Osteoblast (primary cell): ENCODE results near the gene FBXW8. TPM values are rescaled to one million over a fixed set of nuclear protein-coding genes. Genes with fewer than 3 reads are reported as not detected.

Source experiments
- DNase-seq: peaks from one replicate; pipeline ENCODE4 v3.0.0; 2011; ENCODE audit warnings: low spot score, mixed read lengths; ENCODE audit not compliant: insufficient read length; ENCODE audit errors: missing footprints
- H2AFZ ChIP-seq: 2 replicates; pipeline ENCODE4 v1.6.0; 2011; ENCODE audit warnings: mild to moderate bottlenecking, low read length
- H3K27ac ChIP-seq: 2 replicates; pipeline ENCODE4 v1.5.1; 2011; ENCODE audit warnings: mild to moderate bottlenecking, low read depth, low read length, moderate library complexity
- H3K27me3 ChIP-seq: 2 replicates; pipeline ENCODE4 v1.6.0; 2012; ENCODE audit warnings: mild to moderate bottlenecking, control low read depth, inconsistent platforms, low read length, moderate library complexity; ENCODE audit not compliant: insufficient read depth
- H3K36me3 ChIP-seq: 2 replicates; pipeline ENCODE4 v1.5.1; 2011; ENCODE audit warnings: mild to moderate bottlenecking, low read length, control low read depth, moderate library complexity; ENCODE audit not compliant: insufficient read depth
- H3K4me1 ChIP-seq: 2 replicates; pipeline ENCODE4 v1.5.1; 2011; ENCODE audit warnings: mild to moderate bottlenecking, low read length, control low read depth, moderate library complexity; ENCODE audit not compliant: insufficient read depth
- H3K4me2 ChIP-seq: 2 replicates; pipeline ENCODE4 v1.6.0; 2011; ENCODE audit warnings: mild to moderate bottlenecking, low read length; ENCODE audit not compliant: insufficient read depth
- H3K4me3 ChIP-seq: fragments of 200-600 bp; sonication (generic); 3 replicates; pipeline ENCODE4 v1.5.1; 2012; ENCODE audit warnings: mild to moderate bottlenecking, low read length, inconsistent platforms; ENCODE audit not compliant: insufficient read depth
- H3K79me2 ChIP-seq: 2 replicates; pipeline ENCODE4 v1.6.0; 2012; ENCODE audit warnings: mild to moderate bottlenecking, low read length, control low read depth, inconsistent platforms; ENCODE audit not compliant: insufficient read depth
- H3K9me3 ChIP-seq: 2 replicates; pipeline ENCODE4 v1.5.1; 2011; ENCODE audit warnings: low read depth, low read length, control low read depth
- H4K20me1 ChIP-seq: 2 replicates; pipeline ENCODE4 v1.6.0; 2012; ENCODE audit warnings: mild to moderate bottlenecking, low read length, control low read depth; ENCODE audit not compliant: insufficient read depth
- total RNA-seq: library from RNA; depleted of rRNA; stranded (reverse); fragments of >200 nt; gene quantifications from 2 replicates; pipeline ENCODE4 v1.2.3, GENCODE V29; 2012
- TF ChIP-seq, protein P1 (sequence below): IDR thresholded peaks from 2 replicates; pipeline ENCODE4 v1.5.1; 2011; ENCODE audit warnings: mild to moderate bottlenecking, low read depth, low read length, moderate library complexity; ENCODE audit errors: extremely low read depth

Gene FBXW8
- total RNA-seq, 1 donor, result 27.5 TPM

GRCh38 chr12:116919247-116919661 is 8.5 kb downstream of the FBXW8 start:
- Histone ChIP-seq H4K20me1 (peaks cover 64% of the 10 kb centered on the region), H3K27ac (no peak overlapping the region), H3K4me1 (peaks cover 15% of the 10 kb centered on the region), H2AFZ (no peak overlapping the region), H3K4me3 (no peak overlapping the region), H3K4me2 (no peak overlapping the region), H3K79me2 (peaks cover 79% of the 10 kb centered on the region), H3K27me3 (no peaks in the 10 kb centered on the region), H3K36me3 (peaks cover 3% of the 10 kb centered on the region), H3K9me3 (no peaks in the 10 kb centered on the region)
- TF ChIP-seq, protein P1, sequence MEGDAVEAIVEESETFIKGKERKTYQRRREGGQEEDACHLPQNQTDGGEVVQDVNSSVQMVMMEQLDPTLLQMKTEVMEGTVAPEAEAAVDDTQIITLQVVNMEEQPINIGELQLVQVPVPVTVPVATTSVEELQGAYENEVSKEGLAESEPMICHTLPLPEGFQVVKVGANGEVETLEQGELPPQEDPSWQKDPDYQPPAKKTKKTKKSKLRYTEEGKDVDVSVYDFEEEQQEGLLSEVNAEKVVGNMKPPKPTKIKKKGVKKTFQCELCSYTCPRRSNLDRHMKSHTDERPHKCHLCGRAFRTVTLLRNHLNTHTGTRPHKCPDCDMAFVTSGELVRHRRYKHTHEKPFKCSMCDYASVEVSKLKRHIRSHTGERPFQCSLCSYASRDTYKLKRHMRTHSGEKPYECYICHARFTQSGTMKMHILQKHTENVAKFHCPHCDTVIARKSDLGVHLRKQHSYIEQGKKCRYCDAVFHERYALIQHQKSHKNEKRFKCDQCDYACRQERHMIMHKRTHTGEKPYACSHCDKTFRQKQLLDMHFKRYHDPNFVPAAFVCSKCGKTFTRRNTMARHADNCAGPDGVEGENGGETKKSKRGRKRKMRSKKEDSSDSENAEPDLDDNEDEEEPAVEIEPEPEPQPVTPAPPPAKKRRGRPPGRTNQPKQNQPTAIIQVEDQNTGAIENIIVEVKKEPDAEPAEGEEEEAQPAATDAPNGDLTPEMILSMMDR, result no peak
- DNase-seq, result no peak

GRCh38 chr12:116919706-116920485 is 9.1 kb downstream of the FBXW8 start:
- no peak overlapping the region for H2AFZ ChIP-seq
- H3K4me3 ChIP-seq, result no peak overlapping the region
- peaks cover 68% of the 10 kb centered on the region for H4K20me1 ChIP-seq
- H3K36me3 ChIP-seq, result peaks cover 3% of the 10 kb centered on the region
- H3K9me3 ChIP-seq, result no peaks in the 10 kb centered on the region
- TF ChIP-seq, protein P1, result no peak
- peaks cover 20% of the 10 kb centered on the region for H3K4me1 ChIP-seq
- H3K4me2 ChIP-seq, result no peak overlapping the region
- H3K27me3 ChIP-seq, result no peaks in the 10 kb centered on the region
- peak; percentile 10 for DNase-seq
- no peak overlapping the region for H3K27ac ChIP-seq
- peaks cover 83% of the 10 kb centered on the region for H3K79me2 ChIP-seq

GRCh38 chr12:116920939-116921338 is 10.2 kb downstream of the FBXW8 start:
- TF ChIP-seq, protein P1, result no peak
- no peak for DNase-seq
- H2AFZ ChIP-seq, result no peak overlapping the region
- peaks cover 84% of the 10 kb centered on the region for H3K79me2 ChIP-seq
- H3K4me3 ChIP-seq, result no peak overlapping the region
- H3K4me2 ChIP-seq, result no peak overlapping the region
- H3K9me3 ChIP-seq, result no peaks in the 10 kb centered on the region
- peaks cover 2% of the 10 kb centered on the region for H3K36me3 ChIP-seq
- H3K4me1 ChIP-seq, result peaks cover 25% of the 10 kb centered on the region
- H3K27me3 ChIP-seq, result no peaks in the 10 kb centered on the region
- no peak overlapping the region for H3K27ac ChIP-seq
- peaks cover 73% of the 10 kb centered on the region for H4K20me1 ChIP-seq

DNA sequence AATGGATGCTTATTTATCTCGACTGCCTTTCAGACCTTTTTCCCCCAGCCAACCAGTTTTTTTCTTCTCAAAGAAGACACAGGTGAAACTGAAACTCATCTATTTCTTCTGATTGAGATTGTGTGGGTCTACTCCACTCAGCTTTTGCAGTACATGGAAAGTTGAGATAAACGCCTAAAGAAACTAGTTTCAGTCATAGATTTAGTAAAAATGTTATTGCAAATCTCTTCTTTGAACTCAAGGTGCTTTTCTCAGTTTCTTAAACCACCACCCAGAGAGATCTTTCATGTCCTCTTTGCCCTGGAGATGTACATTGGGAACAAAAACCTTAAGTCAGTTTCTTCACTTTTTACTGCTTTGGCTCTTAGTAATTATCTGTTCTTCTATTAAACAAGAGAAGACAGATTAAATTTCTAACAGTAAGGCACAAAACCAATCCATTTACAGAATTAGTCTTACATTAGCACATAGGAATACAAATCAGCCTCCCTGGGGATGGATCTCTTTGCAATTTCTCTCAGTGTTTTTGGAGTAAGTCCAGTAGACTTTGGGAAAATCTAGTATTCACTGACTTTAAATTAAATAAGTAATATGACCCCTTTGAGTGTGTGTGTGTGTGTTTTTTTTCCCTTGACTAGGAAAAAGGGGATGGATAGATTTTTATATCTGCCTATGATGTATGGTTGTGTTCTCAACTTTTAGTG is 11.6 kb downstream of the FBXW8 start:
- Histone ChIP-seq H4K20me1 (peaks cover 70% of the 10 kb centered on the region), H2AFZ (no peak overlapping the region), H3K79me2 (peaks cover 88% of the 10 kb centered on the region), H3K27ac (no peak overlapping the region), H3K4me3 (no peak overlapping the region), H3K4me2 (no peak overlapping the region), H3K36me3 (peaks cover 4% of the 10 kb centered on the region), H3K4me1 (peaks cover 22% of the 10 kb centered on the region), H3K27me3 (no peaks in the 10 kb centered on the region), H3K9me3 (no peaks in the 10 kb centered on the region)
- no peak for DNase-seq
- TF ChIP-seq, protein P1, result no peak
